Measurements from ENCODE around the gene PPP1R14C.
"Not testable (repeated sequence)": the region's sequence is repeated elsewhere in the genome, so short reads cannot be mapped to it uniquely, and the experiment has no call there.

The PPP1R14C gene

DNA sequence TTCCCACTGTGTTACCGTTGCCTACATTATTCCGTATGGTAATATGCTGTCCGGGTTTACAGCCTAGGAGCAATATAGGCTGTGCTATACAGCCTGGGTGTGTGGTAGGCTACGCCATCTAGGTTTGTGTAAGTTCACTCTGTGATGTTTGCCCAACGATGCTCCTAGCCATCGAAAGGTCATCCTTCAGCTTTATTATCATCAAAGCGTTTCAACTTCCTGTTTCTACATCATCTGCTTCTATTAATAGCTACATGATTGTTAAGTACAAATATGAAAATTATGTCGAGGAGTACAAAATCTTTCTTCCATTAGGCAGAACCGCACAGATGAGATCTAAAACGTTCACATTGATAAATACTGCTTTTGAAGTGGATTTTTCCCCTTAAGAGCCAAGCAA, 69.9 kb downstream of the PPP1R14C start:
- no peak overlapping the region for H3K4me3 ChIP-seq (ENCODE audit: low read depth, low read length)

DNA sequence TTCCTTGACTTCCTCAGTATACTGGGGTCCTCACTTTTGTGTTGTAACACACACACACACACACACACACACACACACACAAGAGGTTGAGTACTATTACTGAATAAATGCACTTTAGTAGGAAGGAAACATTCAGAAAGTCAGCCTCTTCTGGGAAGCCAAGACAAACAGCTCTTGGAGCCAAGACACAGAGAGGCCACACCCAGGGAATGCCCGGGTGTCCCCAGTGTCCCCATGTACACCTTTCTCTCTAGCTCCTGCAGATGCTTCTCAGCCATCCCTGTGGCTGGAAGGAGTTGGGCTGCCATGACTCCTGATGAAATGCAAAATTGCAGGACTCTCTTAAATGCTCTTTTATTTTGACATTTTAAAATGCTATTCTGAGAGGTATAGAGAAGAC, 70.5 kb downstream of the PPP1R14C start:
- no peak overlapping the region for H3K4me3 ChIP-seq (ENCODE audit: low read depth, low read length)

DNA sequence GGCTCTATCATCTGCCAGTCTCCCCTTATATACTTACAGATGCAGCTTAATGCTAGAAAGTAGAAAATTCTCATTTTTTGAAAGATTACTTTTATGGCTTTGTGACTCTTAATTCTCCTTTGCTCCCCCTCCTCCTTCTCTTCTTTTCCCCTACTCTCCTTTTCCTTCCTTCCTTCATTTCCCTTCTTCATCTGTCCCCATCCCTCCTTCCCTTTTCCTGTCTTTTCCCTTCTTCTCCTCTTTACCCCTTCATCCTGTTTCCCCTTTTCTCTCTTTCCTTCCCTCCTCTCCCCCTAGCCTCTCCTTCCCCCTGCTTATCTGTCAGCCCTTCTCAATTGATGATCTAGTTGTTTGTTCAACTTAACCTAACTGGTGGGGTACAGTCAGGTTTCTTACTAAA, 71.5 kb downstream of the PPP1R14C start:
- no peak overlapping the region for H3K4me3 ChIP-seq (ENCODE audit: low read depth, low read length)

DNA sequence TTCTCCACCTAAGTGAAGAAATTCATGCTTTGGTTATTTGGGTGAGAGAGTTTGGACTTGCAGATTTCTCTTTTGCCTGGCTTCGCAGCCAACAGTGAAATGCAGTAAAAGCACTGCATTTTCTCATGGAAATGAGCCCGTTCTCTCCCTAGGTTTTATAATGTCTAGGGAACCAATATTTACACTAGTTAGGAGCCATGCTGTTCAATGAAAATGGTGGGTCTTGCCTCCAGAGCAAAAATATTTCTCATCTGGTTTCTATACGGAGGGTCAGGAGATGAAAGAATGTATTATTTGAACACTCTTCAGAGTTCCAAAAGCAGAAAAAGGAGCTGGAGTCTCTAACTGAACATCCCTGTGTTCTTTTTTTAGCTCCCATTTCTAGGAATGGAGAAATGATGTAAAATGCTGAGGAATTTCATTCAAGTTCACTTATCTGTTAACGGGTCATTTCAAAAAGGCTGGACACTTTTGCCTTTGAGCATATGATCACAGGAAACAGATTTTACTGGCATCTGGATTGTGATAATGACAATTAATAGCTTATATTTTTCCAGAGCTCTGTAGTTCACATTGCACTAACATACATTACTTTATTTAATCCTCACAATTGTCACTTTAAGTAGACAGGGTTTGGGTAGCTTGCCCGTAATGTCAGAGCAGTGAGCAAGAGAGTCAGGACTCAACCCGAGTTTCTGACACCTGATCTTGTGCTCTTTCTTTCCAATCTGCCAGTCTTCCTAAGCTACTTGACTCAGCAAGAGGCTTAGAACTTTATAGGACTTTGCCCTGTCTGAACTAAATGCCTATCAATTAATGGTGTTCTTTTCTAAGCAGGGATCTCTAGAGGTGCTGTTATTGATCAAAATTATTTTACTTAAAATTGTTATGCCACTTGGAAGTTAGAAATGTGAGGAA, 78.0 kb downstream of the PPP1R14C start:
- no peak overlapping the region for H3K4me3 ChIP-seq (ENCODE audit: low read depth, low read length)

DNA sequence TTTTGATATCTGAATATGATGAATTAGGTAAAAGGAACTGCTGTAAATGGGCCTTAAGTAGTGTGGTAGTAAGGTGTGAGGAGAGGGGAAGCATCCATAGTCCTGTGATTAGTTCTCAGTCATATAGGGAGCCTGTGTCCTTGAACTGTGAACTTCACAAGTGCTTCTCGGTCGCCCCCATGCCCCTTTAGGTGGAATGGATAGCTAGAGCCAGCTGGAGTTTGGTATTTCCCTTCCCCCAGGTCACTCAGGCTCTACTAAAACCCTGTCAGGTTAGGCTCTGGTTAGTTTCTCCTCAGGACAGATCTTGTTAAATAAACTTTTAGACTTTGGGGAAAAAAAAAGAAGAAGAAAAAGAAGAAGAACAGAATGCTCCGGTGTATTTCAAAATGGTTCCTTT, 82.0 kb downstream of the PPP1R14C start:
- no peak overlapping the region for H3K4me3 ChIP-seq (ENCODE audit: low read depth, low read length)

DNA sequence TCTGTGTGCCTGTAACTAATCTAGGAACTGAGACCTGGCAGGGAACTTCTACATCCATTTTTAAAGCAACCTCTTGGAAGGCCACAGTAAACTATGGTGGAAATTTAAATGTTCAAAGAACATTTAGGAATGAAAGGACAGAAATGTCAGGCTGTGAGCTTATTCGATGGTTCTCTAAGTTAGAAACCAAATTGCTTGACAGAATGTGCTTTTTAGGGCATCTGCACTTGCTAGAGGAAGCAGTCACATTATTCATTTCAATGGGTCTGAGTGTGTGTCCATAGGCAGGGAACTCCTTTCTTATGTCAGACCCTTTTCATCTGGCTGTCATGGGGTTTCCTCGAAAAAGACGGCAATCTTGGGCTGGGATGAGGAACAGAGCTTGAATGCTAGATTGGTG, 84.4 kb downstream of the PPP1R14C start:
- H3K4me3 ChIP-seq (ENCODE audit: low read depth, low read length), result no peak overlapping the region

DNA sequence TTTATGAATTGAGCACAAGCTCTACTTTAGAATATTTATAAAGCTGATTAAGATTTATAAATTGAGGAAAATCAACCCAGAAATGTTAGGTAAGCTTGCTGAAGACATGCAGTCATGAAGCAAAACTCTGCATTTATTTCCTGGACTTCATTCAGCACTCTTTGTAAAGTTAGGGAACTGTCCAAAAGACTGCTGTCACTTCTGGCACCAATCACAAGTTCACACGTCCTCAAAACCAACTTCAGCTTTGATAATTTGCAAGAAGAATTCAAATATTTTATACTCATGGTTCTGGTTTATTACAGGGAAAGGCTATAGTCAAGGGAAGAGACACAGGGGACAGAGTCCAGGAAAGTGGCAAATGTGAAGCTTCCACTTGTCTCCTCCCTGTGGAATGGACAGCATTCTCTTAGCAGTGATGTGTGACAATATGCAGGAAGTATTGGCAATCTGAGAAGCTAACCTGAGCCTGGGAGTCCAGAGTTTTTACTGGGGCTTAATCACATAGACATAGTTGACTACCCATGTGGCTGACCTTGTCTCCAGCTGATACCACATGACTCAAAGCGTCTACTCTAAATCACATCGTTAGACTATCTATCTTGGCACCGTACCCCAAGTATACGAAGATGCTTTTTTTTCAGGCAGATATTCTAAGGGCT, 85.4 kb downstream of the PPP1R14C start:
- H3K4me3 ChIP-seq (ENCODE audit: low read depth, low read length), result no peak overlapping the region

DNA sequence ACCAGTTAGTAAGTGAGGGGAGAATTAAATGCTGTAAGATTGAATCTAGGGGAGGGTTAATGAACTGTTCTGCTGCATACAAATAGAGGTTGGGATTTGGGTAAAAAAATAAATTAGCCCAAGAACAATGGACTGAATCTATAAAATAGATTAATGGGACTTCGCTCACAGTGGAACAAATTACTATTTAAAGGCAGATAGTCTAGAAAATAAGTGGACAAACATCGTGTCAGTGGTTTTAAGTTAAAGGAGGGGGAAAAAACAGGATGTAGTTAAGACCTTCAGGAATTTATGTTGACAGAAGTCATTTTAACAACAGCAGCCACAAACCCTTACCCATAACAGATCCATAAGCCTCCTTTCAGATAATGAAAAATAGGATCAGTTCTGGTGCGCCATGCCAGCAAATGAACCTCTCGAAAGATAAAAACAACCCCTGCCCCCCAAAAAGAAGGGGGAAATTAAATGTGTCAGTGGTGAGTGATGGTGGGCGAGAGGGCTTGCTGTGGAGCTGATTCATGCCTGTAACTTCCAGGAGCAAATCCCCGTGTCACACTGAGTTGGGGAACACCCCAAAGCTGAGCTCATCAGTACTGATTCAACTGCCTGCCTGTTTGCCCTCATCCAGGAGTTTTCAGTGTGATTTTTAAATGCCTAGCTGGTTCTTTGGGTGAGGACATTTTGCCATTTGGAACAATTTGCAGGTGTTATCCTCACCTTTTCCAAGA, 86.8 kb downstream of the PPP1R14C start:
- no peak overlapping the region for H3K4me3 ChIP-seq (ENCODE audit: low read depth, low read length)

DNA sequence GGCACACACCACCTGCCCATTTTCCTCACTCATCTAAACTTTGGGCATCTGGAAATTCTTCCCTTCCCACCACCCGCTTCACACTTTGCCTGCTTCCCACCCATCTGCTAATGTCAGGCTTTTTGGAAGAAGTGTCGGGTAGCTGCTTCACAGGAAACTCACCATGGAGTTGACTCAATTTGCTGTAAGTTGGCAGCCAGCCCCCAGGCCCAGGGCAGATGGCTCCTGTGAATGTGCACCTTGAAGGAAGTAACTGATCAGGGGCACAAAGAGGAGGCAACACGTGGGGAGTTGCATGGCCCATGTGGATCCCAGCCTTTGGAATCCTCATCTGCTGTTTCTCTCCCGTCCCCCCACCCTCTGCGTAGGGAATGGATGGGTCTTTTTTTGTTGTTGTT, 87.3 kb downstream of the PPP1R14C start:
- H3K4me3 ChIP-seq (ENCODE audit: low read depth, low read length), result no peak overlapping the region

DNA sequence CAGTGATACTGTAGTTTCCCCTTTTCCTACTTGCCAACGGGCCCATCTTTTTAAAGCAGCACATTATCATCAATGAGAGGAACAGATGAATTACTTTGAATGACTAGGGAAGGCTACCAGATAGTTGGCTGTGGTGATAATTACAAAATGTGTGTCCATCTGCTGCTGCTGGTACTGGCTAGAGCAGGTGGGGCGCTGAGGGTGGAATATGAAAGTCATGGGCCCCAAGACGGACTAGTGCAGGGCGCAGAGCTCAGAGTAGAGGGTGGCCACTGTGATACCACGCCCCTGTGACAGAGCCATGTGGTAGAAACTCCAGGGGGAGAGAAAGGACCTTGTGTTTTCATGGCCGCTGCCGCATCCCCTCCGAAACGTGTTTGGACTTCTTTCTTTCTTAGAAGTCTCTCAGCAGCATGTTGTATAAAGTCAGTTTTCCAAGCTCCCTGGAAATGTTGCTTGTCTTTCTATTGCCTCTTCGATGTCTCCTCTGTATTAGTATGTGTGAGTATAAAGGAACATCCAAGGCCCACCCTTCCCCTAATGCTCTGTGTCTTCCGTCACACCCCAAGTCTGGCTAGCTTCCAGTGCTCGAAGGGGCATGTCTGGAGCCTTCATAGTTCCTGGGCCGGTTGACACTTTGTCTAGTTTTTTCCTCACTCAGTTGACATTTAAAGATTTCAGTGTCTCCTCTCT, 88.1 kb downstream of the PPP1R14C start:
- H3K4me3 ChIP-seq (ENCODE audit: low read depth, low read length), result no peak overlapping the region

DNA sequence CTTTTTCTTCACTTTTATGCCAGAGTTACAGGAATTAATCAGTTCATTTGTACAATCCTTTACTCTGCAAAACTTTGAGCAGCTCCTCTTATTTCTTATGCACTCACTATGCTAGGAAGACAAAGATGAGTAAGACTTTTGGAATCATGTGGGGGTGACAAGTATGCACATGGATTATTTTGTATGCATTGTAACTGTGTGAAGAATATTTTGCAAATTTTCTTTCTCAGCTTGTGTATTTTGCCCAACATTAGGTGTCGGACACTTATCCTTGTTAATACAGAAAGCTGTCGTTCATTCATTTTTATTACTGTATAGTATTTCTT, 88.6 kb downstream of the PPP1R14C start:
- no peak overlapping the region for H3K4me3 ChIP-seq (ENCODE audit: low read depth, low read length)

DNA sequence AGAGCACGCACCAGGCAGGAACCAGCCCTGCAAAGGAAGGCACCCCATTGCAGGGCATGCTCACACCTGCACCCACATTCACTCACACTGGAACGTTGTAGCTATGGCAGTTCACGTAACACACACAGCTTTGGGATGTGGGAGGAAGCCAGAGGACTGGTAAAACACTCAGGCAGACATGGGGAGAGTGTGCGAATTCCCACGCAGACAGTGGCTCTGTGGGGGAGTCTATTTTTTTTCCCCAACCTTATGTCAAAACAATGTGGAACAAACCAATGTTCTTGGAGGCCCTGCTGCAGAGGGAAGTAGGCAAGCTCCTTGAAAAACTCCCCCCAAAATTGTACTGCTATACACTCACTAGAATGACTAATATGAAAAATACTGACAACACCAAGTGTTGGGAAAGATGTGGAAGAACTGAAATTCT, 91.0 kb downstream of the PPP1R14C start:
- no peak overlapping the region for H3K4me3 ChIP-seq (ENCODE audit: low read depth, low read length)

DNA sequence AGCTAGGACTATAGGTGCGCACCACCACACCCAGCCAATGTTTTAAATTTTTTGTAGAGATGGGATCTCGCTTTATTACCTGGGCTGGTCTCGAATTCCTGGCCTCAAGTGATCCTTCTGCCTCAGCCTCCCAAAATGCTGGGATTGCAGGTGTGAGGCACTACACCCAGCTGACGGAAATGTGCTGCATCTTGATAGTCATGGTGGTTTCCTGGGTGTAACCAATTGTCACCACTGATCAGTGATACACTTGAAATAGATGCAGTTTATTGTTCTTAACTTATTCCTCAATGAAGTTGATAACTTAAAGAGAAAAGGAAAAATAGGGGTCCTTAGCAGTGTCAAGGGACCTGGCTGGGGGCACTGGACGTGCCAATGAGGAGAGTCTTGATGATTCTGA, 92.4 kb downstream of the PPP1R14C start:
- H3K4me3 ChIP-seq (ENCODE audit: low read depth, low read length), result no peak overlapping the region

DNA sequence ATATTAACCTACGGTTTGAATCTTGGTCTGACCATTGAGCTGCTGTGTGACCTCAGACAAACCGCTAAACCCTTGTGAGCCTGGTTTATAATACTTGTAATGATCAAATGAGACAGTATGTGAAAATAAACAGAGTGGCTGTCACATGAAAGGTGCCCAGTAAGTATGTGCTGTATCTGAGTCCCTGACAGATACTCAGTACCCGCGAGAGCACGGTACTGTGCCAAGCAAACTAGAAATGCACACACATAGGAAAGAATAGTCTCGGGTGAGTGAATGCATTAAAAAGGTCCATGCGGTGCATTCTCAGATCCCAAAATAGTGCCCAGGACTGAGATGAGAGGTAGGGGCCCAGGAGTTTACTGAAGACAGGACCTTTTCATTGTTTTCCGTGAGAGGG, 93.3 kb downstream of the PPP1R14C start:
- H3K4me3 ChIP-seq (ENCODE audit: low read depth, low read length), result no peak overlapping the region

DNA sequence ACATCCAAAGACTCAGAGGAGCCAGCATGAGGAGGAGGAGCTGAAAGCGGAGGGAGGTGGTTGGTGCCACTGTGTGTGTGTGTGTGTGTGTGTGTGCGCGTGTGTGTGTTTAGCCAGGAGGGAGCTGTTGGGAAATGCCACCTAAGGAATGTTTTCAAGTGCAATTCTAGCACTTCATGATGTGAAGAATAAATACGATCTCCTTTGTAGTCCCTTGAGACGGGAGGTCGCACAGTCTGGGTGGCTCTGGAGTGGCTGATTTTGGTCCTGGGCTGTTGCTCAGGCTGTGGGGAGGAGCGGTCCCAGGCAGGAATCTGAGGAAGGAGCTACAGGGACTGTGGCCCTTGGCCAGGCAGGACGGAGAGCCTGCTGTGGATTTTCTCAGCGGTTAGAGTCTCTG, 93.7 kb downstream of the PPP1R14C start:
- H3K4me3 ChIP-seq (ENCODE audit: low read depth, low read length), result no peak overlapping the region

DNA sequence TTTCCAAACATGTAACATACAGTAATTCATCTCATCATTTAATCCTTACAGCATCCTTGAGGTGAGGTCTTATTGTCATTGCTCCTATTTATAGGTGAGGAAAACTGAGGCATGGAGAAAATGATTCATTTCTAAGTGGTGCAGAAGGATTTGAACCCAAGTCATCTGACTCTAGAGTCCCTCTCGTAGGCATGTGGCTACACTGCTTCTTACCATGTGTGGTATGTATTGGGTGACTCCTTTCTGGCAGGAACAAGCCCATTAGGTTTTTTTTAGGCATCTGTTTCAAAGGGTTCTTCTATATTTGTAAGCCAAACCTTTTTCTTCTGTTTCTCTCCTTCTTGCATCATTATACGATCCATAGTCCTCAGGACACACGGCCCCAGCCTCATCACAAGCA, 94.8 kb downstream of the PPP1R14C start:
- no peak overlapping the region for H3K4me3 ChIP-seq (ENCODE audit: low read depth, low read length)

DNA sequence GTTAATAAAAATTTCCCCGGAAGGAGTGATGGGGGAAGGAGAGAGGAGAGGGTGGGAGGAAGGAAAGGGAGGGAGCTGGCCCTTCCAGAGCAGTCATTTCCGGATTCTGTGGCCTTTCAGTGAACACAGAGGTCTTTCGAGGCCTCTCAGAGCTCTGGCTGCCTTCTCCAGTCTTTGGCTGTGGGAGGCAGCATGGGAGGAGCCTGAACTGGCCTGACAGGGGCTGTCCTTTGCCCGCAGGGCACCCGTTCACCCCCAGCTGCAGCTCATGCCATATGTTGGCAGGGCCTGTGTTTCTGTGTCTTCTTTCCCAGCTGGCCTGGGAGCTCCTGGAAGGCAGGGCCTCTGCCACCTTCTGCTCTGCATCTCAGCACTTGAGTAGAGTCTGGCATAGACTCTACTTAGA, 95.5 kb downstream of the PPP1R14C start:
- H3K4me3 ChIP-seq (ENCODE audit: low read depth, low read length), result no peak overlapping the region

DNA sequence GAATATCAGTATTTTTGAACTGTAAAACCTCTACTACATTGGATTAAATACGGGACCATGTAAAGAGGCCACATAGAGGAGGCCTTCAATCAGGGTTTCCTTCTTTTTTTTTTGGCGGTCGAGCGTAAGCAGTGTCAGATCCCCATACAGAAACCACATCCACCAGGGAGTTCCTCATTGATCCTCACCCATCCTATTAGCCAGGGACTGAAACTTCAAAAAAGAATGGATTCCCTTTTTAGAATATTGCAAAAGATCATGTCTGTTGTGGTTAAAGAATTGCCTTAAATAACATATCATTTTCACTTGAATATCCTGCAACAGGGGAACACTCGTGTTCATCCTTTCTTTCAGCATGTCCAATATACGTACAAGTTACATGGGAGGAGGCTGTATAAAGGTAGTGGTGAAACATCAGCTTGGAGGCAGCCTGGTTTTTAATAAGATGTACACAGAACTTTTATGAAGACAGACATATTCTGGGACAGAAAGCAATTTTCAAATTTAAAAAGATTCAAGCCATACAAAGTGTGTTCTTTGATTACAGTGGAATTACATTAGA, 96.1 kb downstream of the PPP1R14C start:
- no peak overlapping the region for H3K4me3 ChIP-seq (ENCODE audit: low read depth, low read length)

DNA sequence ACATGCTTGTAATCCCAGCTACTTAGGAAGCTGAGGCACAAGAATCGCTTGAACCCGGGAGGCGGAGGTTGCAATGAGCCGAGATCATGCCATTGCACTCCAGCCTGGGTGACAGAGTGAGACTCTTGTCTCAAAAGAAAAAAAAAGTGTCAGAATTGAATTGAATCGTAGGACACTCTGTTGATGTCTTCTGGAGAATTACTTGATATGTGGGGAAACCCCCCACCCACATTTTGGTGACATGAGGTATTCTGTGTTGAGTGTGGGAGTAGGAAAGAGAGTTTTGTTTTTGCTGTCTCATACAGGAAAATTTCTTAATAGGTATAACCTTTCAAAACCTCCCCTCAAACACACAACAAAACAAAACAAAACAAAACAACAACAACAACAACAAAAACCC, 98.9 kb downstream of the PPP1R14C start:
- not testable (repeated sequence) for H3K4me3 ChIP-seq (ENCODE audit: low read depth, low read length)

DNA sequence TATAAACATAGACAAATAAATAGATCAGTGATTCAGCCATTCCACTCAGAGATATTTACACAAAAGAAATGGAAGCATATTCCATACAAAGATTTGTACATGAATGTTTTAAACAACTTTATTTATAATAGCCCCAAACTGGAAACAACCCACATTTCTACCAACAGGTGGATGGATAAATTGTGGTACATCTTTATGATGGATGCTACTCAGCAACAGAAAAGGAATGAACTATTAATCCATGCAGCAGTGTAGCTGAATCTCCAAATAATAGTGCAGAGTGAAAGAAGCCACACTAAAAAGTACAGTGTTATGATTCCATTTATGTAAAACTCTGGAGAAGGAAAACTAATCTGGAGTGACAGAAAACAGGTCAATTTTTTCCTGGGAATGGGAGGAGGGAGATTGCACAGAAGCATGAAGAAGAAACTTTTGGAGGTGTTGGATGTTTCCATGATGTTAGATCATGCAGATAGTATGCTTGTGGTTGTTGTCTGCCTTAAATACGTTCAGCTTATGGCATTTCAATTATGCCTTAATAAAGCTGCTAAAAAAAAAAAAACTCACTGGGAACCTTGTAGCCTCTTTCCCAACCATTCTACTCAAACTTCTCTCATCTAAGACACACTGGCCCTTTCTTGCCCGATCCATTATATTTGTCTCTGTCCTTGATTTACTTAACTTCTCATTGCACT, 100.9 kb downstream of the PPP1R14C start:
- H3K4me3 ChIP-seq (ENCODE audit: low read depth, low read length), result no peak overlapping the region

Data from iPS-11a (cell line).